ENCODE measurements around the gene BACH2.

The BACH2 gene

GRCh38 chr6:90160013-90160412, 136.6 kb downstream of the BACH2 start:
- no peak for TF ChIP-seq CTCF (IDR thresholded peaks at IDR 0.05; ENCODE audit: control insufficient read depth, insufficient read depth, low read depth, low read length, missing control alignments)
- H3K4me3 ChIP-seq (ENCODE audit: control insufficient read depth, low read depth, low read length) = no peak overlapping the region
- DNase-seq (ENCODE audit: low read depth) = no peak

- no peak for TF ChIP-seq CTCF (IDR thresholded peaks at IDR 0.05; ENCODE audit: control insufficient read depth, insufficient read depth, low read depth, low read length, missing control alignments)
- no peak for DNase-seq (ENCODE audit: low read depth)
- H3K4me3 ChIP-seq (ENCODE audit: control insufficient read depth, low read depth, low read length) = no peak overlapping the region
Measured at GRCh38 chr6:90159452-90159851, 137.2 kb downstream of the BACH2 start.

- no peak for TF ChIP-seq CTCF (IDR thresholded peaks at IDR 0.05; ENCODE audit: control insufficient read depth, insufficient read depth, low read depth, low read length, missing control alignments)
Measured at GRCh38 chr6:90158936-90159335, 137.7 kb downstream of the BACH2 start.

GRCh38 chr6:90157441-90157840, 139.2 kb downstream of the BACH2 start:
- no peak for DNase-seq (ENCODE audit: low read depth)
- TF ChIP-seq CTCF (IDR thresholded peaks at IDR 0.05; ENCODE audit: control insufficient read depth, insufficient read depth, low read depth, low read length, missing control alignments) = no peak
- H3K4me3 ChIP-seq (ENCODE audit: control insufficient read depth, low read depth, low read length) = no peak overlapping the region

More at GRCh38 chr6:90158936-90159335, 137.7 kb downstream of the BACH2 start:
- DNase-seq (ENCODE audit: low read depth) = no peak
- no peak overlapping the region for H3K4me3 ChIP-seq (ENCODE audit: control insufficient read depth, low read depth, low read length)

- H3K4me3 ChIP-seq (ENCODE audit: control insufficient read depth, low read depth, low read length) = no peak overlapping the region
- no peak for DNase-seq (ENCODE audit: low read depth)
- no peak for TF ChIP-seq CTCF (IDR thresholded peaks at IDR 0.05; ENCODE audit: control insufficient read depth, insufficient read depth, low read depth, low read length, missing control alignments)
Measured at GRCh38 chr6:90156861-90157260, 139.8 kb downstream of the BACH2 start.

- no peak overlapping the region for H3K4me3 ChIP-seq (ENCODE audit: control insufficient read depth, low read depth, low read length)
- no peak for DNase-seq (ENCODE audit: low read depth)
- no peak for TF ChIP-seq CTCF (IDR thresholded peaks at IDR 0.05; ENCODE audit: control insufficient read depth, insufficient read depth, low read depth, low read length, missing control alignments)
Measured at GRCh38 chr6:90154755-90155470, 141.7 kb downstream of the BACH2 start.

All from AG09309 (cell line).